HepG2 (cell line): ENCODE data around the gene TBC1D14. TPM values are rescaled to one million over a fixed set of nuclear protein-coding genes. Genes with fewer than 3 reads are reported as not detected.
A peak's percentile ranks its signal among the peaks of the same experiment; 100 is the strongest.

Experiments
- CEBPZ ChIP-seq: IDR thresholded peaks from 2 replicates; pipeline ENCODE4 v1.6.1; 2012; ENCODE audit warnings: low read length, improper control_type of control experiment
- HCFC1 ChIP-seq: fragments of 150-350 bp; IDR thresholded peaks from 2 replicates; pipeline ENCODE4 v1.6.1; 2014; ENCODE audit warnings: low read depth, low read length
- KLF16 ChIP-seq, 2 experiments: sonication (generic) in 1 of 2; formaldehyde crosslinking in 1 of 2; IDR thresholded peaks; 2 replicates each; pipeline versions ENCODE4 v1.6.1 to v1.8.0; 2016 to 2023; ENCODE audit warnings: missing genetic modification reagents in 2 of 2, missing compliant biosample characterization in 1 of 2
- MAX ChIP-seq: IDR thresholded peaks from 2 replicates; pipeline ENCODE4 v1.6.1; 2012; ENCODE audit warnings: inconsistent platforms
- SATB2 ChIP-seq: sonication (generic); formaldehyde crosslinking; IDR thresholded peaks from 2 replicates; pipeline ENCODE4 v1.5.0; 2020; ENCODE audit warnings: missing genetic modification reagents
- SCMH1 ChIP-seq: sonication (generic); formaldehyde crosslinking; IDR thresholded peaks from 2 replicates; pipeline ENCODE4 v1.9.0; 2021; ENCODE audit warnings: missing genetic modification reagents, mild to moderate bottlenecking, borderline replicate concordance
- THAP11 ChIP-seq: IDR thresholded peaks from 2 replicates; pipeline ENCODE4 v1.6.1; 2016; ENCODE audit warnings: missing biosample characterization, missing genetic modification reagents
- USF2 ChIP-seq, 2 experiments: sonication (generic) in 1 of 2; formaldehyde crosslinking in 1 of 2; IDR thresholded peaks; 2 replicates each; pipeline versions ENCODE4 v1.5.1 to v1.6.1; 2011 to 2020; ENCODE audit warnings: borderline replicate concordance in 1 of 2, low read depth in 1 of 2, low read length in 1 of 2, mild to moderate bottlenecking in 1 of 2, missing genetic modification reagents in 1 of 2, moderate library complexity in 1 of 2
- ZFYVE20 ChIP-seq: sonication (generic); formaldehyde crosslinking; IDR thresholded peaks from 2 replicates; pipeline ENCODE4 v1.8.0; 2023; ENCODE audit warnings: low read depth, mild to moderate bottlenecking, moderate library complexity, missing genetic modification reagents, borderline replicate concordance
- ZIK1 ChIP-seq: sonication (generic); formaldehyde crosslinking; IDR thresholded peaks from 2 replicates; pipeline ENCODE4 v1.5.0; 2020; ENCODE audit warnings: mild to moderate bottlenecking, low read depth, missing genetic modification reagents, borderline replicate concordance
- ZNF572 ChIP-seq: sonication (generic); formaldehyde crosslinking; IDR thresholded peaks from 2 replicates; pipeline ENCODE4 v1.5.1; 2020; ENCODE audit warnings: mild to moderate bottlenecking, missing genetic modification reagents
- ZNF7 ChIP-seq: IDR thresholded peaks from 2 replicates; pipeline ENCODE4 v1.6.1; 2016; ENCODE audit warnings: missing biosample characterization, missing genetic modification reagents
- ZNF770 ChIP-seq: sonication (generic); formaldehyde crosslinking; IDR thresholded peaks from 2 replicates; pipeline ENCODE4 v1.5.0; 2020; ENCODE audit warnings: mild to moderate bottlenecking, missing genetic modification reagents
- ZNF775 ChIP-seq: sonication (generic); formaldehyde crosslinking; IDR thresholded peaks from 2 replicates; pipeline ENCODE4 v1.4.0; 2020; ENCODE audit warnings: missing genetic modification reagents, mild to moderate bottlenecking, moderate library complexity, borderline replicate concordance
- ZSCAN25 ChIP-seq: sonication (generic); formaldehyde crosslinking; IDR thresholded peaks from 2 replicates; pipeline ENCODE4 v1.8.0; 2022; ENCODE audit warnings: mild to moderate bottlenecking, missing genetic modification reagents
- polyA plus RNA-seq, 8 experiments: library from polyadenylated mRNA; depleted of rRNA in 3 of 8; stranded (reverse) in 7 of 8; unstranded in 1 of 8; fragments of >200 nt; fragmentation: Illumina TruSeq in 4 of 8; extraction: Trizol in 4 of 8; gene quantifications; 2 replicates each; pipeline versions ENCODE4 v1.2.1 to v1.2.3, GENCODE V29; 2011 to 2016; ENCODE audit warnings: low read depth in 4 of 8, missing spikeins in 1 of 8, mixed read lengths in 1 of 8; ENCODE audit not compliant: insufficient read depth in 1 of 8
- total RNA-seq, 5 experiments: library from RNA; depleted of rRNA; stranded (reverse); fragments of >200 nt; fragmentation: Illumina TruSeq; extraction: Trizol; gene quantifications; 2 replicates each; pipeline ENCODE4 v1.2.3, GENCODE V29; 2016; ENCODE audit warnings: low read depth in 1 of 5

TBC1D14 gene
- total and polyA plus RNA-seq, 2 of the 13 experiments (the other 11 are each of a cell fraction or from before 2014, with no cell fraction given), result 29.5 to 46.5 TPM

- TF ChIP-seq THAP11 (peak; percentile 75), USF2 (IDR thresholded peaks at IDR 0.05; ENCODE audit: low read depth, low read length) (0 out of 2 replicates have a peak, but pooled peaks have one; percentile 32), USF2 (CRISPR knock-in tag; IDR thresholded peaks at IDR 0.05; ENCODE audit: borderline replicate concordance) (no peak), ZIK1 (CRISPR knock-in tag) (peak; percentile 60; the same call in 1 of the 2 replicates), ZFYVE20 (CRISPR knock-in tag) (0 out of 2 replicates have a peak, but pooled peaks have one; percentile 35), ZNF7 (CRISPR knock-in tag) (no peak), MAX (peak; percentile 77), ZNF572 (CRISPR knock-in tag) (no peak), HCFC1 (peak; percentile 45; the same call in 1 of the 2 replicates), ZNF775 (no peak), ZNF770 (CRISPR knock-in tag) (peak; percentile 86), ZSCAN25 (CRISPR knock-in tag) (no peak; the same call in 1 of the 2 replicates), SATB2 (CRISPR knock-in tag) (peak; percentile 60; the same call in 1 of the 2 replicates), KLF16 (CRISPR knock-in tag; IDR thresholded peaks at IDR 0.05) (0 out of 4 replicates have a peak, but pooled peaks of 1 of the 2 experiments have one; percentile 20), SCMH1 (no peak), CEBPZ (no peak)
These were observed 77.4 kb downstream of the TBC1D14 start (continued) for GRCh38 chr4:6986781-6987587.
